ENCODE measurements around the gene ITPK1.
A peak's percentile ranks its signal among the peaks of the same experiment; 100 is the strongest.
"Not testable (repeated sequence)": the region's sequence is repeated elsewhere in the genome, so short reads cannot be mapped to it uniquely, and the experiment has no call there.

The ITPK1 gene

DNA sequence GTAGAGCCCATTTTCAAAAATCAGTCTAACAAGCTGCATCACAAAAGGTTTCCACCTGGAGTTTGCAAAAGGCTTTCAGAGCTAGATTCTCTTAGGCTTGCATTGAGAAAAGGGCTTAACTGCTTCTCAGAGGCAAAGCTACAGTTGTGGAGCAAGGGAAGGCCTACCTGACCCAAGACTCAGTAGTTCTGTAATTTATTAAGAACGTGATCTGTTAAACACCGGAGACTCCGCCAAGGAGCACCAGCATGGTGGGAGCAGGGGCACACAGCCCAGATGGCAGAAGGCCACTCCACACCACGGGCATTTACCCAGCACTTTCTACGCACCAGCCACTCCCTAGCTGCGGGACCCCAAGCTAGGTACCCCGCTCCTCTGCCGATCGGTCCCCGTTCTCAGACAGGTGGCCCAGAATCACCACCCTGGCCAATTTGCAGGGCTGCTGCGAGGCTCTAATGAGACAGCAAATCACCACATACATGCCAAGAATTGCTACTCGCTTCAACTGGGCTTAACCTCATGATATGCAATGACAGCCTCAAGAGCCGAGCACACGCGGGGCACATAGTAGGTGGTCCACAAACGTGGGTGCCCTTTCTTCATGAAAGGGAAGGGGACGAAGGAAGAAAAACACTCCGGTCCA lies 1.5 kb downstream of the ITPK1 start:
- peak overlapping the region; percentile 93 for H3K27ac ChIP-seq
- TF ChIP-seq, protein P1, sequence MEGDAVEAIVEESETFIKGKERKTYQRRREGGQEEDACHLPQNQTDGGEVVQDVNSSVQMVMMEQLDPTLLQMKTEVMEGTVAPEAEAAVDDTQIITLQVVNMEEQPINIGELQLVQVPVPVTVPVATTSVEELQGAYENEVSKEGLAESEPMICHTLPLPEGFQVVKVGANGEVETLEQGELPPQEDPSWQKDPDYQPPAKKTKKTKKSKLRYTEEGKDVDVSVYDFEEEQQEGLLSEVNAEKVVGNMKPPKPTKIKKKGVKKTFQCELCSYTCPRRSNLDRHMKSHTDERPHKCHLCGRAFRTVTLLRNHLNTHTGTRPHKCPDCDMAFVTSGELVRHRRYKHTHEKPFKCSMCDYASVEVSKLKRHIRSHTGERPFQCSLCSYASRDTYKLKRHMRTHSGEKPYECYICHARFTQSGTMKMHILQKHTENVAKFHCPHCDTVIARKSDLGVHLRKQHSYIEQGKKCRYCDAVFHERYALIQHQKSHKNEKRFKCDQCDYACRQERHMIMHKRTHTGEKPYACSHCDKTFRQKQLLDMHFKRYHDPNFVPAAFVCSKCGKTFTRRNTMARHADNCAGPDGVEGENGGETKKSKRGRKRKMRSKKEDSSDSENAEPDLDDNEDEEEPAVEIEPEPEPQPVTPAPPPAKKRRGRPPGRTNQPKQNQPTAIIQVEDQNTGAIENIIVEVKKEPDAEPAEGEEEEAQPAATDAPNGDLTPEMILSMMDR (conservative IDR thresholded peaks at IDR 0.05) = no peak
- TF ChIP-seq ZFX (IDR thresholded peaks at IDR 0.05) = no peak

DNA sequence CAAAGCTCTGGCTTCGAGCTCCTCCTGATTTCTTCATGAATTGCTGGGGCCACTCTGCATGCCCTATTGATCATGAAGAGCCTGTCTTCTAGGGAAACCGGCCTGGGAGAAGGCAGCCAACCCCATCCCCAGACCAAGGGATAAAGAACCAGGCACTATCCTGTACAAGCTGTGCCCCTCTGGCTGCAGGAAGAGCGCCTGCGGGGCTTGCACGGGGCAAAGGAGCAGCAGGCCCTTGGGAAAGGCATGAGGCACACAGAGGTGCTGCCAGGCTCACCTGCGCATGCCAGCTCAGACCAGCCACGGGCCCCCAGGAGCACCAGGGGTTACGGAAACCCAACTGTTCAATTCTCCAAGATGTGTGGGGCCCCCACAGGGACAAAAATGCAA lies 2.1 kb downstream of the ITPK1 start:
- peak overlapping the region; percentile 93 for H3K27ac ChIP-seq
- TF ChIP-seq, protein P1 (conservative IDR thresholded peaks at IDR 0.05) = no peak
- no peak for TF ChIP-seq ZFX (IDR thresholded peaks at IDR 0.05)

DNA sequence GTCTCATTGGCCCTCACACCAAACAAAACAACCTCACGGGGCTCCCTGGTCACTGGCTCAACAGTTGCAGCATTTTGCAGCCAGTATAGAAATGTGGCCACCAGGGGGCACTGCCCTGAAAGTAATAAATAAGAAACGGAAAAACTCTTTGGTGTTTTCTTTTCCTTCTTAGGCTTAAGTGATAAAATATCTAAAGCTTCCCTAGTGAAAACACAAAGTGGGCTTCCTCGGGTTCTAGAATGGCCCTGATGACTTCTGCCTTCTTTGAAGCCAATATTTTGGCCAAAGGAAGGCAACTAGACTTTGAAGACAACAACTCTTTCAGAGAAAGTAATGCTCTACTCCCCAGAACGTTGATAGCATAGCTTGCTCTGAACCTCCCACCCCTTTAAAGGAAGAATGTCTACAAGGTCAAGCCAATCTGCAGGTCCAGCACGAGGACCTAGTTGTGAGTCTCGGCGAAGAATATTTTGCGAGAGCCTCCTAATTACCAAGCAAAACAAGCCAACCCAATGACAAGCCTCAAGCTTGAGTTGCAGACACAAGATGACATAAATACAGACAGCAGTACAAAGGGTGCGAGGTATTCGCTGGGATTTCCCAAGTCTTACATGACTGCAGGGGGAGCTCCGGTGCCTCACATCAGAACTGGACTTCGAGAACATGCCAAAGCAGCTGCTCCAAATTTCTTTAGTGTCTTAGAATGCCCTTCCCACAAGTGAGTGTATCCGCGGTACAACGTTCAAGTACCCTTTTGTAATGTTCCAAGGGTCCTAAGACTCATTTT lies 2.6 kb downstream of the ITPK1 start:
- H3K27ac ChIP-seq = peak overlapping the region; percentile 93
- TF ChIP-seq, protein P1 (conservative IDR thresholded peaks at IDR 0.05) = peak; percentile 93
- no peak for TF ChIP-seq ZFX (IDR thresholded peaks at IDR 0.05)

DNA sequence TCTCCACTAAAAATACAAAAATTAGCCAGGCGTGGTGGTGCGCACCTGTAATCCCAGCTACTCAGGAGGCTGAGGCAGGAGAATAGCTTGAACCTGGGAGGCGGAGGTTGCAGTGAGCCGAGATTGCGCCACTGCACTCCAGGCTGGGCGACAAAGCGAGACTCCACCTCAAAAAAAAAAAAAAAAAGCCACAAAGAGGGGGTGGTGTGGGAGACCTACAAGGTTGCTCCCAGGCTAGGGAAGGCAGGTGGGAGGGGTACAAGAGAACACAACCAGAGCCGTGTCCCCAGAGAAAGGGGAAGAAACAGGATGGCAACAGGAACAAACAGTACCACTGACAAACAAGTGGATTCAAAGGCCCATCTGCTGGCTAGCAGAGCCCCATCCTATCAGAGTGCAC lies 4.2 kb downstream of the ITPK1 start:
- not testable (repeated sequence) for H3K27ac ChIP-seq

DNA sequence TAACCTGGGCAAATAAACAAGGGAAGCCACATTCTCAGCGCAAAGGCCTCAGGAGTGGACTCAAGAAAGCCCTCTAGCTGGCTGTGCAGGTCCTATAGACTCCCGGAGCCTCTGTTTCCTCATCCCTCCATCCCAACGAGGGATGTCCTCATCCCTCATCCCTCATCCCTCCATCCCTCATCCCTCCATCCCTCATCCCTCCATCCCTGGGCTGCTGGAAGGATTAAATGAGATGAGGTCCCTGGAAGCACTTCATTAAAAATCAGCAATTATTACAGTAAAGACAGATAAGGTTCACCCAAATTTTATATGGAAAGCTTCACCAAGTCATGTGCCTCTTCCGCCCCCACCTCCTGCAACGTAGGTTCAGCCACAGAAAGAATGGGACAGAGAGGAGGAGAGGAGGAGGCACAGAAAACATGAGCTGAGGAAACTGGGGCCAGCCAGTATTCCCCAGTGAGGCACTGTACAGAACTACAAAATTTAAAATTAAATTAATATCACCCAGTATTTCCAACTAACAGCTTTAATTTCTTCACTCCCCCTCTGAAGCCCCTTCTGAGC lies 4.8 kb downstream of the ITPK1 start:
- no peak overlapping the region for H3K27ac ChIP-seq
- TF ChIP-seq, protein P1 (conservative IDR thresholded peaks at IDR 0.05) = no peak
- no peak for TF ChIP-seq ZFX (IDR thresholded peaks at IDR 0.05)

DNA sequence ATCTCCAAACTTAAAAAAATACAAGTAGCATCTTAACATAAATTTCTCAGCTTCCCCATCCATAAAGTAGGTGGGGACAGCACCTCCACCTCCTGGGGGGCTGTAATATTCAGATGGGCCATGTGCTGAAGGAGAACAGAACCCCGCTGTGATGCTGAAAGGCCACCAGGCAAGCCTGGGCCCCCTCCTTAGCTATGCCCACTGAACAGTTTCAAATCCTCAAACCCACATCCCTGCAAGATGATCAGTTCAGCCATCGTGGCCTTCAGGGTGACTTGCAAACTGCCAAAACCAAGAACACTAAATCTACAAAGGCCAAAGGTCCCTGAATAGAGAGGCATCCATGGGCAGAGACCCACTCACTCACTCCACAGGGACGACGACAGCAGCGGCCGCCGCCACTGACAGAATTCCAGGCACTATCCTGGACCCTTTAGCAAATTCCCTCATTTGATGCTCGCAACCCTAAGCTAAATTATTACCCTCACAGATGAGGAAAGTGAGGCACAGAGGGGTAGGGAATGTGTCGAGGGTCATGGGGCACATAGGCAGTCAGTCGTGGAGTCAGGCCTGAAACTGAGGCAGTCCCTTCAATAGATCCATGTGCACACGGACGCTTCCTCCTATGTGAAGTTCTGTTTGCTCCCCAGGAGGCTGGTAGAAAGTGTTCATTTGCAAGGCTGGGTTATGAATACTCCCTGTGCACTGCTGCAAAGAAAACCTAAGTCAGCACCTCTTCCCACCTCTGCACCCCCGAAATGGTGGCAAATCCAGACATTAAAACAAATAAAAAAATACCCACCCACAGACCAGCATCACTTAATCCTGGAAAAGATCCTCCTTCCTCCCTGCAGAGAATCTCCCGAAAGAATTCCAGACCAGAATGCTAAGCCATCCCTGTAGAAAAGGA lies 5.9 kb downstream of the ITPK1 start:
- TF ChIP-seq ZFX (IDR thresholded peaks at IDR 0.05) = no peak
- TF ChIP-seq, protein P1 (conservative IDR thresholded peaks at IDR 0.05) = no peak

DNA sequence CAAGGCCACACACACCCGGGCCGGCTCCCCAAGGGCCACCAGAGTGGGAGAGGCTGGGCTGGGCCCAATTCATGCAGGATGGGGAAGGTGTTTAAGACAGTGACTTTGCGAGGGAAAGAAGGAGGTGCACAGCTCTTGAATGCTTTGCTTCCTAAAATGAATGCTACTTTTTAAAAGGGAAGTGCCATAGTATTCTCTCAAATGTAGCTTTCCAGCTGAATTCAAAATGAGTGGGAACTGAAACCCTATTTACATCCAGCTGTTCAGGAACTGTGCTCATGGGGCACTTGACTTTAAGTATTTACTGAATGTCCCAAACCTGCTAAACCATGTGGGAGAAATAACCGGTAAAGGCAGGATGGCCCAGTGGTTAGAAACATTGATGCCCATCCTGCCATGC lies 7.6 kb downstream of the ITPK1 start:
- no peak overlapping the region for H3K27ac ChIP-seq
- TF ChIP-seq, protein P1 (conservative IDR thresholded peaks at IDR 0.05) = no peak
- TF ChIP-seq ZFX (IDR thresholded peaks at IDR 0.05) = no peak

More for the DNA sequence above, 5.9 kb downstream of the ITPK1 start:
- no peak overlapping the region for H3K27ac ChIP-seq
